ENCODE measurements around the gene AMIGO2. TPM values are rescaled to one million over a fixed set of nuclear protein-coding genes. Genes with fewer than 3 reads are reported as not detected.

The AMIGO2 gene
- polyA plus RNA-seq, 1 donor, result 1.3 TPM

DNA sequence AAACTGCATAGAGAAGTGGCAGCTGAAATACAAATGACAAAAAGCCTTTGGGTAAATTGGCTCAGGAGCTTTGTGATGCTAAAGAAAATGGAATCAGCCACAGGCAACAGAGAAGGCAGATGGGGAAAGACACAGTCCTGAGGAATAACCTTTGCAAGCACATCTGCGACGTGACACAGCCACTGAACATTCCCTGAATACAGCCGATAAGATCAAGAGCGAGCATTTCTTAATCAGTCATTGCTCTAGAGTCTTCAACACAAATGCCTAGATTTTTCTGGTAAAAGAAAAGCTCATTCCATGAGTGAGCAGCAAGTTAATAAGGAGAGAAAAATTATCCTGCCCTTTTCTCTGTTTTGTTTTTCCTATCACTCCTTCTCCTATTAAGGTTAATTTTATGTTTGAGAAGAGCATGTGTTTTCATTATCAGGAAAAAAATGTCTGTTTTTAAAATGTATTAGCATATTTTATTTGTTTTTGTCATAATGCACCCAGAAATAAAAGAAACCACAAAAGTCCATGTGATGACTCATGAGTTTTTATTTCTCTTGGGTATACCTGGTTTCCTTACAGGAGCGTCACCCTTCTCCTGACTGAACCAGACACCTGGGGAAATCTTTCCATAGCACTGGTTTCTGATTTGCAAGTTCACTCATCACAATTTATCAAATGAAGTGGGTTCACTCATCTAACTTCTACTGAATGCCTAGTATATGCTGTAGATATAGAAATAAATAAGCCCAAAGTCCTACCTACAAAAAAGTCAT, 45.8 kb downstream of the AMIGO2 start:
- DNase-seq (ENCODE audit: low read depth), result no peak

DNA sequence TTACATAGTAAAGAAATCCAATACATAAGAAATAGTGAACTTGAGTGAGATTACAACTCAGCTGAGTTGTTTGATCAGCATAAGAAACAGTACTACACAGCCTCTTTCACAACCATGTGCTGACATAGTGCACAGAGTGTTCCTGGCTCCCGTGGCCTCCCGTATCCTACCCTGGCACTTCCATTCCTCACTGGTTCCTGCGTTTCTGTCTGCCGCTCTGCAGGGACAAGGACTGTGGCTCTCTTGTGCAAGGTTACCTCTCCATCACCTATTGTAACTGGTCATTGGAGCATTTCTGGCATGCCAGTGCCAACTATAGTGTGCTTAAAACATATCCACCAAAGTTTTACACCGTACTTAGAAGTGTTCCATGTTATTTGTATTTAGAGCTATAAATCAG, 46.7 kb downstream of the AMIGO2 start:
- DNase-seq (ENCODE audit: low read depth), result no peak

DNA sequence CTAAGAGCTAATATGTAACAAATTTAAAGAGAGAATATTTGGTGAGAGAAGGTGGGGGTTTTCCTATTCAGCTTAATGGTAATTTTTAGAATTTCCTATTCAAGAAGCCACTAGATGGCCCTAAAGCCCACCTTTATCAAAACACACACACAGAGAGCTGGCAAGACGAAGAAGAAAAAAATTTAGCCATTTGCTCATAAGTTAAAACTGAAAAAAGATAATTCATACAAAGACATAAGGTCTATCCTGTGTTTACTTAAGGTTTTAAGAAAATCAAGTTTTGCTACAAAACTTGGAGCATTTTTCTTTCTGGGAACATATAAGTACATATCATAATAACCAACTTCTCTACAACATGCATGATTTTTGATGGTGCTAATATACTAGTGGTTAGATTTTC, 47.1 kb downstream of the AMIGO2 start:
- DNase-seq (ENCODE audit: low read depth), result peak; percentile 38

DNA sequence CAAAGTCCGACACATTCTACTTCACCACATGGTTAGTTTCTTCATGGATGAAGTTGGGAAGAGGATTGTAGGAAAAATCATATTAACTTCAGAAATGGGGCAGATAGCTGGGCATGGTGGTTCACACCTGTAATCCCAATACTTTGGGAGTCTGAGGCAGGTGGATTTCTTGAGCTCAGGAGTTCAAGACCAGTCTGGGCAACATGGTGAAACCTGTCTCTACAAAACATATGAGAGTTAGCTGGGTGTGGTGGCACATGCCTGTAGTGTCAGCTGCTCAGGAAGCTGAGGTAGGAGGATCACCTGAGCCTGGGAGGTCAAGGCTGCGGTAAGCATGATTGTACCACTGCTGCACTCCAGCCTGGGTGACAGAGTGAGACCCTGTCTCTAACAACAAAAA, 49.9 kb downstream of the AMIGO2 start:
- no peak for DNase-seq (ENCODE audit: low read depth)

DNA sequence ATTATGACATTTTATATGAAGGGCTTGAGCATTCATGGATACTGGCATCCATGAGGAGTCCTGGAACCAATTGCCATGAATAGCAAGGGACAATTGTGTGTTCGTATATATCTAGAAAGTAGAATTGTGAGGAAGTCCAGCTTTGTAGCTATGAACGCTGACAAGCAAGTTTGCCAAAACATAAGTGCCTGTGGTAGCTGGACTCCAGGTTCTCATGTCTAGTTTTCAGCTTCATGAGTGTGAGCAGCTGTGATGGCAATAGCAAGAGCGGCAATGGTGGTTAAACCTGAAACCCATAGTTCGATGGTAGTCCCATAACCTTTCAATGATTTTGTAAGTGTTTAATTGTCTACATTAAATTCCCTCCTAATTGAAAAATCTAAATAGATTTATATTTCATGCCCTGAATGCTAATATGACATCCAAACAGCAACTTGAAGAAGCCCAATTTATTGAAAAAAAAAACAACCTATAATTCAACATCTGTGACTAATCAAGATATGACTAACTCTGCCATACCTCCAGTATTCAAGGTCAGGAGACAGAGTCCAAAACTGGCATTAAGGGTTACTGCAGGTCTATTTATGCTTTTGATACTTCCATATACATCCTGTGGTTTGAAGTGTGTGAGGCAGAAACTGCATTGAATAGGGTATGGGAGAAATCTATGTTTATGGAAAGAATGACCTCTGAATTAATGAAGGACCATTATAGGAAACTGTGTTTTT, 50.6 kb downstream of the AMIGO2 start:
- no peak for DNase-seq (ENCODE audit: low read depth)

DNA sequence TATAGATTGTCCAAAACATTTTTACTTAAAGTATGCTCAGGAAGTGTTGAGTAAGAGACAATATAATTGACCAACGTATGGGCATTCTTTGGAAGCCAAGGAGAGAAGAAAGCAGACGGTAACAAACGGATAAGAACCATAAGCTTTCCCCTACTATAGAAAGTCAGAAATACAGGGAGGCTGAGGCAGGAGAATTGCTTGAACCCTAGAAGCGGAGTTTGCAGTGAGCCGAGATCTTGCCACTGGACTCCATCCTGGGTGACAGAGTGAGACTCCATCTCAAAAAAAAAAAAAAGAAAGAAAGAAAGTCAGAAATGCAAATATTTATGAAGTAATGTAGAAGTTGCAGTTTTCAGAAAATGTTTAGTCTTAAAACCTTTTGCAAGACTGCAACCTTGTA, 51.6 kb downstream of the AMIGO2 start:
- DNase-seq (ENCODE audit: low read depth), result no peak

Other genes with a start within 250 kb of the AMIGO2 start
- 0.47 TPM for gene PCED1B, start 338 bp downstream of the AMIGO2 start, polyA plus RNA-seq (ENCODE audit: insufficient read length)

All from forelimb muscle (tissue), 1 donor.